ENCODE measurements around the gene BAMBI.

- TF ChIP-seq CTCF (IDR thresholded peaks at IDR 0.05) = no peak
- TF ChIP-seq EP300 (IDR thresholded peaks at IDR 0.05) = no peak
These were observed 28.2 kb downstream of the BAMBI start for GRCh38 chr10:28705472-28705871.

Measured in ovary (tissue), 3 donors.